ENCODE measurements around the gene KRTAP5-1. TPM values are rescaled to one million over a fixed set of nuclear protein-coding genes. Genes with fewer than 3 reads are reported as not detected.

Gene KRTAP5-1
- total RNA-seq, 1 donor from 2014 or later: not detected

GRCh38 chr11:1542267-1542666 lies 42.8 kb downstream of the KRTAP5-1 start:
- DNase-seq: no peak

- DNase-seq: no peak
These were observed 43.4 kb downstream of the KRTAP5-1 start for GRCh38 chr11:1541474-1542204.

GRCh38 chr11:1540074-1540473 lies 45.0 kb downstream of the KRTAP5-1 start:
- DNase-seq: no peak

GRCh38 chr11:1538153-1538552 lies 46.9 kb downstream of the KRTAP5-1 start:
- no peak for DNase-seq

GRCh38 chr11:1536065-1536843 lies 48.8 kb downstream of the KRTAP5-1 start:
- peak; percentile 53 for DNase-seq

GRCh38 chr11:1534682-1535081 lies 50.4 kb downstream of the KRTAP5-1 start:
- DNase-seq: no peak

Other genes starting within 250 kb of the KRTAP5-1 start
- gene BRSK2, start 195.3 kb downstream of the KRTAP5-1 start, total RNA-seq: 0.23 and 0.51 TPM in 2 replicates
- 44.6 and 47.0 TPM in 2 replicates for gene MOB2, start 98.5 kb downstream of the KRTAP5-1 start, total RNA-seq
- gene DUSP8, start 13.0 kb downstream of the KRTAP5-1 start, total RNA-seq: 0.37 and 1.2 TPM in 2 replicates
- not detected in 2 replicates for gene KRTAP5-2, start 13.0 kb upstream of the KRTAP5-1 start, total RNA-seq
- gene KRTAP5-3, start 23.2 kb upstream of the KRTAP5-1 start, total RNA-seq: not detected in 2 replicates
- gene KRTAP5-4, start 36.9 kb upstream of the KRTAP5-1 start, total RNA-seq: not detected in 2 replicates
- not detected in 2 replicates for gene KRTAP5-5, start 44.5 kb upstream of the KRTAP5-1 start, total RNA-seq
- gene KRTAP5-6, start 111.9 kb upstream of the KRTAP5-1 start, total RNA-seq: 0.28 TPM in 1 of 2 replicates, not detected in the other
- gene IFITM10, start 165.3 kb upstream of the KRTAP5-1 start, total RNA-seq: 0.33 and 1.5 TPM in 2 replicates
- gene CTSD, start 178.6 kb upstream of the KRTAP5-1 start, total RNA-seq: 383 and 407 TPM in 2 replicates
- gene SYT8, start 249.7 kb upstream of the KRTAP5-1 start, total RNA-seq: not detected in 2 replicates

Measured in dermis blood vessel endothelial cell (primary cell).